Suprapubic skin (tissue), 4 donors: ENCODE data around the gene RBM7.

Experiments
- EP300 ChIP-seq: sonication (generic); formaldehyde crosslinking; IDR thresholded peaks from one replicate; pipeline ENCODE4 v1.6.1; 2017; ENCODE audit warnings: antibody characterized with exemption
- POLR2A ChIP-seq, 2 donors: fragments of 450-650 bp; IDR thresholded peaks; one replicate each; pipeline ENCODE4 v1.6.1; 2017; ENCODE audit warnings: antibody characterized with exemption in 2 of 2, mild to moderate bottlenecking in 2 of 2, moderate library complexity in 2 of 2
- POLR2AphosphoS5 ChIP-seq, 3 donors: sonication (generic); formaldehyde crosslinking; IDR thresholded peaks; one replicate each; pipeline ENCODE4 v1.6.1; 2017; ENCODE audit warnings: antibody characterized with exemption in 3 of 3
- TF ChIP-seq, protein P1 (sequence below), 2 donors: fragments of 200-600 bp in 1 of 2; fragments of 450-650 bp in 1 of 2; sonication (generic) in 1 of 2; IDR thresholded peaks; one replicate each; pipeline ENCODE4 v1.5.1; 2016 to 2019; ENCODE audit warnings: antibody characterized with exemption in 2 of 2, mild to moderate bottlenecking in 1 of 2, moderate library complexity in 1 of 2

DNA sequence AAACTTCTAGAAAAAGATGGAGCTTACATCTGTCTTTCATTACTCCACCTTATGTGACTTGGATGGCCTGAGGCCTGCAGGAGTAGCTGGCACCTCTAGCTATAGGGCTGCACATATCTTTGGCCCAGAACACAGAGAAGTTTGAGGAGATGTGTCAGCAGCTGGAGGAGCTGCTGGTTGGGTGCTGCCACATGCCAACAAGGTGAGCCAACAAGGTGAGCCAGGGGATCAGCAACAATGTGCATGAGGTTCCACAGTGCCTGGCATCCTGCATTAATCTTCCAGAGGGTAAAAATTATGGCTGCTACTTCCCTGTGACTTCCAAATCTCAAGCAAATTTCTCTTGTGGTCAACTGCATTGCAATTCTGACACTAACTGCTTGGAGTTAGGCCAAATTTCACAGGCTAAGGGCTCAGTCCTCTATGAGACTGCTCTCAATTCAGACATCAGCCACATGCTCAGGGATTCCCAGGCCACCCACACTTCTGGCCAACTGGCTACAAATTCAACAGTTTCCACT, 16.0 kb downstream of the RBM7 start:
- TF ChIP-seq, protein P1, sequence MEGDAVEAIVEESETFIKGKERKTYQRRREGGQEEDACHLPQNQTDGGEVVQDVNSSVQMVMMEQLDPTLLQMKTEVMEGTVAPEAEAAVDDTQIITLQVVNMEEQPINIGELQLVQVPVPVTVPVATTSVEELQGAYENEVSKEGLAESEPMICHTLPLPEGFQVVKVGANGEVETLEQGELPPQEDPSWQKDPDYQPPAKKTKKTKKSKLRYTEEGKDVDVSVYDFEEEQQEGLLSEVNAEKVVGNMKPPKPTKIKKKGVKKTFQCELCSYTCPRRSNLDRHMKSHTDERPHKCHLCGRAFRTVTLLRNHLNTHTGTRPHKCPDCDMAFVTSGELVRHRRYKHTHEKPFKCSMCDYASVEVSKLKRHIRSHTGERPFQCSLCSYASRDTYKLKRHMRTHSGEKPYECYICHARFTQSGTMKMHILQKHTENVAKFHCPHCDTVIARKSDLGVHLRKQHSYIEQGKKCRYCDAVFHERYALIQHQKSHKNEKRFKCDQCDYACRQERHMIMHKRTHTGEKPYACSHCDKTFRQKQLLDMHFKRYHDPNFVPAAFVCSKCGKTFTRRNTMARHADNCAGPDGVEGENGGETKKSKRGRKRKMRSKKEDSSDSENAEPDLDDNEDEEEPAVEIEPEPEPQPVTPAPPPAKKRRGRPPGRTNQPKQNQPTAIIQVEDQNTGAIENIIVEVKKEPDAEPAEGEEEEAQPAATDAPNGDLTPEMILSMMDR (IDR thresholded peaks at IDR 0.05), result no peak
- TF ChIP-seq POLR2AphosphoS5 (IDR thresholded peaks at IDR 0.05), result no peak
- no peak for TF ChIP-seq POLR2A (IDR thresholded peaks at IDR 0.05)
- TF ChIP-seq EP300, result no peak
